ENCODE data around the gene MYMK.

Gene MYMK

GRCh38 chr9:133505901-133506652 is 18.7 kb downstream of the MYMK start:
- peaks cover 6 to 9% of the 10 kb centered on the region in 2 donors for H3K4me1 Mint-ChIP-seq (ENCODE audit: low read depth in 2 of 2)
- peaks cover 28 to 33% of the 10 kb centered on the region in 2 donors for H3K27me3 Mint-ChIP-seq
- H3K4me3 Mint-ChIP-seq: no peak overlapping the region
- H3K27ac Mint-ChIP-seq: no peak overlapping the region
- no peak for DNase-seq
- H3K9me3 Mint-ChIP-seq: peaks cover 9% of the 10 kb centered on the region in 2 donors
- no peak for ATAC-seq (replicated peaks)
- no peaks in the 10 kb centered on the region for H3K36me3 Mint-ChIP-seq (ENCODE audit: insufficient read depth)

GRCh38 chr9:133505186-133505830 is 19.5 kb downstream of the MYMK start:
- H3K9me3 Mint-ChIP-seq: peaks cover 9% of the 10 kb centered on the region in 2 donors
- ATAC-seq (replicated peaks): no peak
- no peaks in the 10 kb centered on the region for H3K36me3 Mint-ChIP-seq (ENCODE audit: insufficient read depth)
- no peak overlapping the region for H3K4me3 Mint-ChIP-seq
- H3K27me3 Mint-ChIP-seq: peaks cover 36 to 40% of the 10 kb centered on the region in 2 donors
- no peak overlapping the region for H3K27ac Mint-ChIP-seq
- DNase-seq: no peak
- H3K4me1 Mint-ChIP-seq (ENCODE audit: low read depth in 2 of 2): peaks cover 6 to 9% of the 10 kb centered on the region in 2 donors

GRCh38 chr9:133502112-133502511 is 22.6 kb downstream of the MYMK start:
- Mint-ChIP-seq H3K4me3 (no peak overlapping the region), H3K27ac (no peak overlapping the region), H3K4me1 (ENCODE audit: low read depth in 2 of 2) (no peaks in the 10 kb centered on the region), H3K27me3 (peaks cover 56 to 58% of the 10 kb centered on the region in 2 donors), H3K9me3 (peaks cover 9% of the 10 kb centered on the region in 2 donors), H3K36me3 (ENCODE audit: insufficient read depth) (no peaks in the 10 kb centered on the region)
- no peak for ATAC-seq (replicated peaks)
- no peak for DNase-seq

- ATAC-seq (replicated peaks): no peak
- H3K36me3 Mint-ChIP-seq (ENCODE audit: insufficient read depth): no peaks in the 10 kb centered on the region
- no peak overlapping the region for H3K27ac Mint-ChIP-seq
- H3K27me3 Mint-ChIP-seq: peaks cover 56 to 58% of the 10 kb centered on the region in 2 donors
- DNase-seq: no peak
- no peaks in the 10 kb centered on the region for H3K4me1 Mint-ChIP-seq (ENCODE audit: low read depth in 2 of 2)
- no peak overlapping the region for H3K4me3 Mint-ChIP-seq
- H3K9me3 Mint-ChIP-seq: peaks cover 9% of the 10 kb centered on the region in 2 donors
These were observed 24.9 kb downstream of the MYMK start for GRCh38 chr9:133499892-133500270.

GRCh38 chr9:133499132-133499891 is 25.4 kb downstream of the MYMK start:
- DNase-seq (no peak), ATAC-seq (replicated peaks) (no peak)
- Mint-ChIP-seq H3K36me3 (ENCODE audit: insufficient read depth) (no peaks in the 10 kb centered on the region), H3K4me3 (no peak overlapping the region), H3K9me3 (peaks cover 9% of the 10 kb centered on the region in 2 donors), H3K27me3 (peaks cover 55 to 57% of the 10 kb centered on the region in 2 donors), H3K4me1 (ENCODE audit: low read depth in 2 of 2) (no peaks in the 10 kb centered on the region), H3K27ac (no peak overlapping the region)

GRCh38 chr9:133496861-133497842 is 27.6 kb downstream of the MYMK start:
- Mint-ChIP-seq H3K4me1 (ENCODE audit: low read depth in 2 of 2) (no peaks in the 10 kb centered on the region), H3K36me3 (ENCODE audit: insufficient read depth) (no peaks in the 10 kb centered on the region), H3K27me3 (peaks cover 39 to 48% of the 10 kb centered on the region in 2 donors), H3K9me3 (peaks cover 4 to 5% of the 10 kb centered on the region in 2 donors), H3K27ac (no peak overlapping the region), H3K4me3 (no peak overlapping the region)
- ATAC-seq (replicated peaks) (no peak), DNase-seq (no peak)

- no peak for DNase-seq
- no peaks in the 10 kb centered on the region for H3K4me1 Mint-ChIP-seq (ENCODE audit: low read depth in 2 of 2)
- no peaks in the 10 kb centered on the region for H3K9me3 Mint-ChIP-seq
- no peak overlapping the region for H3K27ac Mint-ChIP-seq
- no peaks in the 10 kb centered on the region for H3K36me3 Mint-ChIP-seq (ENCODE audit: insufficient read depth)
- no peak for ATAC-seq (replicated peaks)
- H3K4me3 Mint-ChIP-seq: no peak overlapping the region
- peaks cover 26 to 35% of the 10 kb centered on the region in 2 donors for H3K27me3 Mint-ChIP-seq
These were observed 29.1 kb downstream of the MYMK start for GRCh38 chr9:133495327-133496293.

GRCh38 chr9:133494636-133495326 is 30.0 kb downstream of the MYMK start:
- no peak for ATAC-seq (replicated peaks)
- H3K4me1 Mint-ChIP-seq (ENCODE audit: low read depth in 2 of 2): no peaks in the 10 kb centered on the region

GRCh38 chr9:133493845-133494540 is 30.8 kb downstream of the MYMK start:
- Mint-ChIP-seq H3K27me3 (peaks cover 31 to 42% of the 10 kb centered on the region in 2 donors), H3K9me3 (no peaks in the 10 kb centered on the region), H3K4me3 (no peak overlapping the region), H3K27ac (no peak overlapping the region), H3K4me1 (ENCODE audit: low read depth in 2 of 2) (no peaks in the 10 kb centered on the region), H3K36me3 (ENCODE audit: insufficient read depth) (no peaks in the 10 kb centered on the region)
- DNase-seq: no peak
- no peak for ATAC-seq (replicated peaks)

More at GRCh38 chr9:133494636-133495326, 30.0 kb downstream of the MYMK start:
- H3K27ac Mint-ChIP-seq: no peak overlapping the region
- DNase-seq: no peak
- H3K36me3 Mint-ChIP-seq (ENCODE audit: insufficient read depth): no peaks in the 10 kb centered on the region
- no peaks in the 10 kb centered on the region for H3K9me3 Mint-ChIP-seq
- H3K27me3 Mint-ChIP-seq: peaks cover 26 to 35% of the 10 kb centered on the region in 2 donors
- H3K4me3 Mint-ChIP-seq: no peak overlapping the region

- H3K27me3 Mint-ChIP-seq: peaks cover 27 to 37% of the 10 kb centered on the region in 2 donors
- no peaks in the 10 kb centered on the region for H3K9me3 Mint-ChIP-seq
- DNase-seq (no peak), ATAC-seq (replicated peaks) (no peak)
- H3K4me1 Mint-ChIP-seq (ENCODE audit: low read depth in 2 of 2): no peaks in the 10 kb centered on the region
- H3K36me3 Mint-ChIP-seq (ENCODE audit: insufficient read depth): no peaks in the 10 kb centered on the region
- no peak overlapping the region for H3K4me3 Mint-ChIP-seq
- no peak overlapping the region for H3K27ac Mint-ChIP-seq
These were observed 31.3 kb downstream of the MYMK start for GRCh38 chr9:133493428-133493827.

Data from effector memory CD8-positive, alpha-beta T cell (primary cell).